Activated naive CD4-positive, alpha-beta T cell (primary cell): ENCODE results near the gene LTO1.

ENCODE experiments used
- DNase-seq, 4 experiments: peaks; one replicate each; lab custom pipeline; 2025; lab: John Stamatoyannopoulos, UW

LTO1 gene

DNA sequence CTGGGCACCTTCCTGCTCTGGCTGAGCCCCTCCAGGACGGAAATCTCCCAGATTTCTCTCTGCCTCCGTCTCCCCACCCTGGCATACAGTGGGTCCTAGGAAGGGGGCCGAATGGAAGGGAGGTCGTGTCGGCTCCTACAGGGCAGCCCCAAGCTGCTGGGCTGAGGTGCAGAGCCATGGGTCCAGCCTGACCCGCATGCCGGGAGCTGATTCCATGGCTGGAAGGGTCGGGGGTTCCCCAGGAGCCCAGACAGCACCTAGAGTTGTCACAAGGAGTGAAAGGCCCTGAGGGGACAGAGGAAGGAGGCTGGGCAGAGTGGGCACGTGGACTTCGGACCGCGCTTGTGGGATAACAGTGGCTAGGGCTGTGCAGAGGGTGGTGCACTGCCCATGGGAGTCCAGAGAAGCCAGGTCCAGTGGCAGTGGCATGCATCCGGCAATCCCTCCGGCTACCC, 17.7 kb downstream of the LTO1 start:
- no peak for DNase-seq

DNA sequence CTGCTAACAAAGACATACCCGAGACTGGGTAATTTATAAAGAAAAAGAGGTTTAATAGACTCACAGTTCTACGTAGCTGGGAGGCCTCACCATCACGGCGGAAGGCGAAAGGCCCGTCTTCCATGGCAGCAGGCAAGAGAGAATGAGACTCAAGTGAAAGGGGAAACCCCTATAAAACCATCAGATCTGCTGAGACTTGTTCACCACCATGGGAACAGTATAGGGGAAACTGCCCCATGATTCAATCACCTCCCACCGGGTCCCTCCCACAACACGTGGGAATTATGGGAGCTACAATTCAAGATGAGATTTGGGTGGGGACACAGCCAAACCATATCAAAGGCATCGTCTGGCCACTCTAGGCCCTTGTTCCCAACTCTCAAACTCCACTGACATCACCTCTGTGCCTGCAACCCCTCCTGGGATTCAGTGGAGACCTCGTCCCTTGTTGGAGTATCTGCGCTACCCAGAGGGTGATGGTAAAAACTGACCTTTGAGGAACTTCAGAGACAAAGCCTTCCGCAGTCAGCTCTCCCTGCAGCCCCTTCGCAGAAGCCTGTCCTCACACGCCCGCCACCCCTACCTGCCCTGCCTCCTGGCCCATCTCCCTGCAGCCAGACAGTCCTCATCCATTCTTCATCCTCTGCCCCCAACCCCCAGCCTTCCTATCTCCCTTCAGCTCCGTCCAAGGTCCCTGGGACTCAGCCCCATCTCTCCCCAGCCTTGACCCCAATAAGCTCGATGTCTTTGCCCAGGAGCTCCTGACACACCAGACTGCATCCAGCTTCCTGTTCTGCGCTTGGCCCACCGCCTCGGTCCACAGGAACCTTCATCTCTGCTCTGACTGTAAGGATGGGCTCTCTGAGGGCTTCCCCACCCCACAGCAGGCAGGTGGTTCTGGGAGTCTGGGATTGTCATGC, 18.4 kb downstream of the LTO1 start:
- no peak for DNase-seq

- no peak for DNase-seq
Measured at GRCh38 chr11:69655479-69656428, 19.4 kb downstream of the LTO1 start.

GRCh38 chr11:69654660-69655478, 20.3 kb downstream of the LTO1 start:
- DNase-seq: no peak

DNA sequence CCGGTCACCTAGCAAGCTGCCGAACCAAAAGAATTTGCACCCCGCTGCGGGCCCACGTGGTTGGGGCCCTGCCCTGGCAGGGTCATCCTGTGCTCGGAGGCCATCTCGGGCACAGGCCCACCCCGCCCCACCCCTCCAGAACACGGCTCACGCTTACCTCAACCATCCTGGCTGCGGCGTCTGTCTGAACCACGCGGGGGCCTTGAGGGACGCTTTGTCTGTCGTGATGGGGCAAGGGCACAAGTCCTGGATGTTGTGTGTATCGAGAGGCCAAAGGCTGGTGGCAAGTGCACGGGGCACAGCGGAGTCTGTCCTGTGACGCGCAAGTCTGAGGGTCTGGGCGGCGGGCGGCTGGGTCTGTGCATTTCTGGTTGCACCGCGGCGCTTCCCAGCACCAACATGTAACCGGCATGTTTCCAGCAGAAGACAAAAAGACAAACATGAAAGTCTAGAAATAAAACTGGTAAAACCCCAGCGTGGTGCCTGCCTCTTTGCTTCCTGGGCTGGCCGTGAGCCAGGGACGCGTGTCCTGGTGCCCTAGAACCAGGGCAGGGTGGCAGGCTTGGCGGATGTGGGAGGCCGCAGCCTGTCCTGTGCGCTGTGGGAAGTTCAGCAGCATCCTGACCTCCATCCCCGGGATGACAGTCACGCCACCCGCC, 21.0 kb downstream of the LTO1 start:
- DNase-seq: no peak

GRCh38 chr11:69653406-69653960, 21.7 kb downstream of the LTO1 start:
- no peak for DNase-seq

- no peak for DNase-seq
Measured at GRCh38 chr11:69652999-69653398, 22.2 kb downstream of the LTO1 start.

- DNase-seq: no peak
Measured at GRCh38 chr11:69651834-69652620, 23.1 kb downstream of the LTO1 start.

- DNase-seq: no peak
Measured at GRCh38 chr11:69650832-69651344, 24.3 kb downstream of the LTO1 start.

- no peak for DNase-seq
Measured at GRCh38 chr11:69650081-69650831, 24.9 kb downstream of the LTO1 start.

GRCh38 chr11:69649576-69649900, 25.6 kb downstream of the LTO1 start:
- DNase-seq: no peak

DNA sequence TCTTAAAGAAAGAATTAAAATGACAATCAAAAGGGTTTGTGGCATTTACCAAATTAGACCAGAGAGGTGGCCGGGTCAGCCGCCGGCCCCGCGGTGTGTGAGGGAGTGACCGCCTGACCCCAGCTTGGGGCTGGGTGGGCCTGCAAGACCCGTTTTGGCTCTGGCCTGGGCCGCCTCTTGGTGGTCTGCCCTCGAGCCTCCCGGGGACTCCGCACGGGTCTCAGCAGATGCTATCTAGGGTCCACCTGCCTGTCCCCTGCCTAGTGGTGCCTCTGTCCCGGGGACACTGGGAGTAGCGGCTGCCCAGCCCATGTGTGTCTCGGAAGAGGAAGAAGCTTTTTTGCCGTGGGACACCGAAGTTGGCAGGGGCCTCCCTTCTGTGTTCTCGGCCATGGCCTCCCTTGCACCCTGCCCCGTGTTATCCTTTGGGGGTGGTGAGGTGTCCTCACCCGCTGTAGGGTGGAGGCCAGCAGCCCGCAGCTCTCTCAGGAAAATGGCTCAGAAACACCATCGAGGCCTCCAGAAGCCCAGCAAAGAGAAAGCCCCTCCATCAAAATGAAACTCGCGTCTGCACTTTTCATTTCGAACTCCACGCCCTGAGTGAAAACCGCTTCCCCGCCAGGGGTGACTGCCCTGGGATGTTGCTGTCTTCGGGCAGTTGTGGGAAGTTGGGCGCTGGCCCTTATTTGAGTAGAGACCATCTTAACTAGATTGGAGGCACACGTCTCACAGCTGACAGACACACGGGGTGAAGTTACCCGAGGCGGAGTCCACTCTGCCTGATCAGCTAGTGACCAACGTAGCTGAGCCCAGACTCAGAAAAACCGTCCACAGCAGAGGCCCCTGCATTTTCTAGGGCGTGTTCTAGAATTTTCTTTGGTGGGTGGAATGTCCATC, 26.2 kb downstream of the LTO1 start:
- no peak for DNase-seq

GRCh38 chr11:69647761-69648497, 27.2 kb downstream of the LTO1 start:
- DNase-seq: no peak

DNA sequence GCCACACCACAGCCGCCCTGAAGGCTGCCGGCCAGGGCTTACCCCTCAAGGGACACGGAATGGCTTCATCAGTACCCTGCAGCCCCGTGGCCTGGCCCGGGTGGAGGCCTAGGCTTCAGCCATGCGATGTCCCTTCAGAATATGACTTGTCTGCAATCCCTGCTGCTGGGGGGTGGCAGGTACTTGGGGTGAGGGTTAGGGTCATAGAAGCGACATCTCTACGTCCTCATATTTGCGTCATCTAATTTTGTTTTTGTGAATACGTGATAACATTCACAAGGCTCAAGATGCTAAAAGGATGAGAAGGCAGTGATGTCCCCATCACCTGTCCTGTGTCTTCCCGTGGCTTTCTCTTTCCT, 27.8 kb downstream of the LTO1 start:
- no peak for DNase-seq

DNA sequence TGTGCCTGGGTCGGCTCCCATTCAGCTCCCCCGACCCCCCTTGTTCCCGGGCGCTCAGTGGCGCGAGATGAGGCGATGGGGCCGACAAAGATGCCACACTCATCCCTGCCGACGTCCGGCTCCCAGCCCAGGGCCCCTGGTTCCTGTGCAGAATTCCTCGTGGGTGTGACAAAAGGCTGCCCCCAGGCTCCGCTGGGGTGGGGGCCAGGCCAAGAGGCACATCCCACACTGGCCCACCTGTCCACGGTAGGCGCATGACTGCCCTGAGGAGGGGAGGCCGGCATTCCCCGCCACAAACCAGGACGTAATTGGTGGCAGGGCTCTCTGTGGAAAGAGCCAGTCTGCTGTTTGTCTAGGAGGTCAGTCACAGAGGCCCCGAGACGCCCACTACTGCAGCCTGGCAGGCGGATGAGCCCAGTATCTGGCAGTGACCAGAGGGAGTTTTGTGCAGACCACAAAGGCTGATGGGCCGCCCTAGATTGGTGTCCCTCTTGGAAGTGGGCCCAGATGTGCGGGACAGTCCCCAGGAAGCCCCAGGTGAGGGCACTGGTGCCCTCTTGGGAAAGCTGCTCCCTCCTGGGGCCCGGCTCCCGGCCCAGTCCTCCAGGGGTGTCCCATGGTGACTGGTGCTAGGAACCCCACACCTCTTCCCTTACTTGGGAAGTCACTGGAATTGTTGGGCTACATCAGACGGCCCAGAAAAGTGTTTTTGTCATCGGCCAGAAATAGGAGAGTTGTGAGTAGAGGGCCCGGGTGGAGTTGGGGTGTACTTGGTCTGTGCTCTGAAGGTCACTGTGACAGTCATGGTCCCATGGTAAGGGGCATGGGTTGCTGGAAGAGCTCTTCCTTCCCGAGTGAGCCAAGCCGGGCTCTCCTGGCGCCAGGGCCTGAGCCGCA, 28.4 kb downstream of the LTO1 start:
- DNase-seq: no peak

- DNase-seq: no peak
Measured at GRCh38 chr11:69645801-69646492, 29.2 kb downstream of the LTO1 start.
